GM21526 (cell line): Measurements from ENCODE around the gene DNAJB1.

Experiments used
- ATAC-seq: cut with Tn5 transposase; IDR thresholded peaks from one replicate; pipeline ENCODE4 v1.9.1; 2021; ENCODE audit warnings: moderate library complexity; ENCODE audit not compliant: unreplicated experiment, low FRiP score

The DNAJB1 gene

DNA sequence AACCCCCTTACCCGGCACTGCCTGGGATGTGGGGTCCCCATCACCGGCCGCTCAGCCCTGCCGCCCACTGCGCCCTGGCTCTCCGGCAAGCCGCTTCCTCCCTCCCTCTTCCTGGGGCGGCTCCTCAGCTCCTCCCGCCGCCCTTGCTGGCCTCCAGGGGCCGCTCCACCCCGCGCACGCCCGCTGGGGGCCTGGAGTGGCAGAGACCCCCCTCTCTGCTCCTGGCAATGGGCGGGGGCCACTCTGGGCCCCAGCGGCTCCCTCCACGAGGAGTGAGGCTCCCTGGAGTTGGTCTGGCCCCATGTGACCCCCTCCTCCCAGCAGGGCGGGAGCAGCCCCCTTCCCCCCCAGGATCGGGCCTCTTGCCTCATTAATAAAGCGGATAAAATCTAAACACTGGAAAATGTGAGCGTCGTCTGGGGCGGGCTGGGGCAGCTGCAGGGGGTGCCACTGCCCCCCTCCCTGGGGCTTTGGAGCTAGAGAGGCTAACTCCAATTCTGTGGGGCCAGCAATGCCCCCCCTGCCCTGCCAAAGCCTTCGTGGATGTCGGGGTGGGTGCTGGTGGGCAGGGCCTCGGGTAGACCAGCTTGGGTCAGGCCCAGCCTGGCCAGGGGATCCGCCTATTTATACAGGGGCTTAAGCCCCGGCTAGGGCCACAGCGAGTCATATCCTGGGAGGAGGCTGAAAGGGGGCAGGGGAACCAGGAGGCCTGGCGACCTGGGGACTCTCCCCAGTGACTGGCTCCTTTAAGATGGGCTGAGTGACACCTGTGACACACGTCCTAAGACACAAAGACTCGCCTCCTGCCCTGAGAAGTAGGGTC, 42.7 kb downstream of the DNAJB1 start, which contains the start of gene PTGER1:
PTGER1 (minus strand) TSS at position 104 of the 823 bp plus-strand sequence. CDS start 1,034 bp downstream, outside the sequence.
- ATAC-seq = no peak

GRCh38 chr19:14474827-14475226, 43.4 kb downstream of the DNAJB1 start:
- ATAC-seq = no peak

GRCh38 chr19:14473978-14474578, 44.1 kb downstream of the DNAJB1 start:
- no peak for ATAC-seq

GRCh38 chr19:14473073-14473977, 44.9 kb downstream of the DNAJB1 start:
- no peak for ATAC-seq

- no peak for ATAC-seq
Observed at GRCh38 chr19:14472202-14472938, 45.8 kb downstream of the DNAJB1 start.

DNA sequence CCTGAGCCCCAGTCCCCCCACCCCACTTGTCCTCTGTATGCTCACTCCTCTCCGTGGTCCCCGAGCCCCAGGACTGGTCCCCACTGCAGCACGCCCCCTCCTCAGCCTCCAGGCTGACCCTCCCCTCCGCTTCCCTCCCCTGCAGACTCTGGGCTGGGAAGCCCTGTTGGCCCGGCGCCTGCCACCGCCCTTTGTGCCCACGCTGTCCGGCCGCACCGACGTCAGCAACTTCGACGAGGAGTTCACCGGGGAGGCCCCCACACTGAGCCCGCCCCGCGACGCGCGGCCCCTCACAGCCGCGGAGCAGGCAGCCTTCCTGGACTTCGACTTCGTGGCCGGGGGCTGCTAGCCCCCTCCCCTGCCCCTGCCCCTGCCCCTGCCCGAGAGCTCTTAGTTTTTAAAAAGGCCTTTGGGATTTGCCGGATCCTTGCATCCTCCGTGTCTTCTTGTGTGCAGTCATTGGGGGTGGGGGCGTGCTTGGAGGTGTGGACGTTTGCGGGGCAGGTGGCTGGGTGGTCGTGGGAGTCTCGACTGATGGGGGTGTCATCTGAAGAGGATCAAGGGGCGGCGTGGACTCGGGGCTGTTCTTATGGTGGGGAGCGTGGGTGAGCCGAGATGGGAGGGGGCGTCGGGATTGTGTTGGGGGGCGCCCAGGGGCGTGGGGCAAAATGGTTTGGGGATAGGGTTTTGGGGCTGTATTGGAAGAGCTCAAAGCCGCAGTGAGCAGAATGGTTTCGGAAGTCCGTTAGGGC, 46.6 kb downstream of the DNAJB1 start:
- no peak for ATAC-seq

- ATAC-seq = no peak
Observed at GRCh38 chr19:14470031-14470876, 47.9 kb downstream of the DNAJB1 start.

DNA sequence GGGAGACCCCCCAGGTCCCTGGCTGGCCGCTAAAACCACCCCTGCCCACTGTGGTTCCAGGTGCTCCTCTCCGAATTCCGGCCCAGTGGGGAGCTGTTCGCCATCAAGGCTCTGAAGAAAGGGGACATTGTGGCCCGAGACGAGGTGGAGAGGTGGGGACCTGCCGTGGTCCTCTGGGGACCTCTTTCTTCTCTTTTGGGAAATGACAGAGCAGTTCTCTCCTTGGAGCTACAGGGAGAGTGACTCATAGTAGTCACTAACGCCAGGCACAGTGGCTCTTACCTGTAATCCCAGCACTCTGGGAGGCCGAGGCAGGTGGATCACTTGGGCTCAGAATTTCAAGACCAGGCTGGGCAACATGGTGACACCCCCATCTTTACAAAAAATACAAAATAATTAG, 50.4 kb downstream of the DNAJB1 start:
- no peak for ATAC-seq

DNA sequence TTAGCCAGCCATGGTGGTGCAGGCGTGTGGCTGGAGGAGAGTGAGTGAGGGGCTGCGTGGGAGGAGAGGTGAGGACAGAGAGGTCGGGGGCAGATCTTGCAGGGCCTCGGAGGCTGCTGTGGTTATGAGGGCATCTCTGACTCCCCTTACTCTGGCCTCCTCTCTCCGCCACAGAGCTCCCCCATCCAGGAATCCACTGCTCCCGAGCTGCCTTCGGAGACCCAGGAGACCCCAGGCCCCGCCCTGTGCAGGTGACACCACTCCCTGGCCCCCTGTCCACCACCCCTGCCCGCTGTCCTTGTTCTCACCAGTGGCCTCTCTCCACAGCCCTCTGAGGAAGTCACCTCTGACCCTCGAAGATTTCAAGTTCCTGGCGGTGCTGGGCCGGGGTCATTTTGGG, 50.8 kb downstream of the DNAJB1 start:
- ATAC-seq = no peak
